Stimulated activated naive CD8-positive, alpha-beta T cell treated with anti-CD3 and anti-CD28 coated beads, Interleukin-15, amount 100 ng/mL, for 72 hours (primary cell): Measurements from ENCODE around the gene VEGFA.

ENCODE experiments used
- ATAC-seq: fragments of 150-1000 bp; cut with Tn5 transposase; 2 replicates; pipeline ENCODE4 v1.10.0; 2021; ENCODE audit warnings: mild to moderate bottlenecking, moderate library complexity
- DNase-seq, 2 donors: peaks; one replicate each; pipeline ENCODE4 v3.0.0; 2021 to 2022
- H3K27ac Mint-ChIP-seq, 2 donors: one replicate each; pipeline ENCODE4 v1.8.0; 2022; ENCODE audit warnings: mild to moderate bottlenecking in 2 of 2, mixed read lengths in 2 of 2, moderate library complexity in 2 of 2
- H3K27me3 Mint-ChIP-seq: one replicate; pipeline ENCODE4 v1.8.0; 2022; ENCODE audit warnings: mixed read lengths
- H3K4me1 Mint-ChIP-seq: one replicate; pipeline ENCODE4 v1.8.0; 2022; ENCODE audit warnings: mild to moderate bottlenecking, mixed read lengths
- H3K4me3 Mint-ChIP-seq, 2 donors: one replicate each; pipeline ENCODE4 v1.8.0; 2022; ENCODE audit warnings: mild to moderate bottlenecking in 2 of 2, mixed read lengths in 2 of 2, moderate library complexity in 1 of 2
- H3K9me3 Mint-ChIP-seq, 2 donors: one replicate each; pipeline ENCODE4 v1.8.0; 2022; ENCODE audit warnings: mixed read lengths in 2 of 2

The VEGFA gene

GRCh38 chr6:43735642-43736199 lies 34.3 kb upstream of the VEGFA start:
- no peaks in the 10 kb centered on the region for H3K27me3 Mint-ChIP-seq
- ATAC-seq (no peak), DNase-seq (no peak)
- H3K4me3 Mint-ChIP-seq = peak overlapping the region in 1 of 2 donors; percentile 12
- H3K4me1 Mint-ChIP-seq = peaks cover 45% of the 10 kb centered on the region
- H3K9me3 Mint-ChIP-seq = peaks cover 27 to 29% of the 10 kb centered on the region in 2 donors
- peak overlapping the region in 1 of 2 donors; percentile 82 for H3K27ac Mint-ChIP-seq

DNA sequence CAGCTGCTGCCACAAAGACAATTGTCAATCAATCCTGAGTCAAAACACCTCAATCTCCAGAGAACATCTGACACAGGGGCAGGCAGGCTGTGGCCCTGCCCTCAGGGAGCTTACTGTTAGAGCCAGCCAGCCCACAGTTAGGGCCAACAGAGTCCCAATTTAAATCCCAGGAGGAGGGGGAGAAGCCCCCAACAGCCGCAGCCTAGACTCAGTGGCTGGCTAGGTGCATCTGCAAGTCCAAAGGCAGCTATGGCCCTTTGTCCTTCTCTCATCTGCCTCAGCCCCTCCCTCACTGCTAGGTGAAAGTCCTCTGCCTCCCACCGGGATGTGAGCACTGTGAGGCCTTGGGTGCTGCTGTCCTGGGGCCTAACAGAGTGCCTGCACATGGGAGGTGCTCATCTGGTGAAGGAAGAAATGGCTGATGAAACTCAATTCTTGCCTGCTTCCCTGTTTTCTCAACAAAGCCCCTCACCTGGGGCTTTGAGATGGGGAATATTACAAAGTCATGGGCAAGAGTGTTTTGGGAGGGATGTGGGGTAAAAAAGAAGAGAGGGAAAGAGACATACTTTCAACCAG lies 33.7 kb upstream of the VEGFA start:
- no peaks in the 10 kb centered on the region for H3K27me3 Mint-ChIP-seq
- H3K4me3 Mint-ChIP-seq = no peak overlapping the region
- DNase-seq = no peak
- H3K9me3 Mint-ChIP-seq = peaks cover 21 to 23% of the 10 kb centered on the region in 2 donors
- H3K4me1 Mint-ChIP-seq = peaks cover 48% of the 10 kb centered on the region
- ATAC-seq = no peak
- peak overlapping the region; percentile 19 to 52 for H3K27ac Mint-ChIP-seq

- no peaks in the 10 kb centered on the region for H3K27me3 Mint-ChIP-seq
- peaks cover 48% of the 10 kb centered on the region for H3K4me1 Mint-ChIP-seq
- DNase-seq (no peak), ATAC-seq (no peak)
- H3K27ac Mint-ChIP-seq = peak overlapping the region; percentile 41 to 60
- H3K9me3 Mint-ChIP-seq = peaks cover 16 to 17% of the 10 kb centered on the region in 2 donors
- H3K4me3 Mint-ChIP-seq = no peak overlapping the region
Observed at GRCh38 chr6:43736844-43737243, 33.2 kb upstream of the VEGFA start.

- H3K4me3 Mint-ChIP-seq = peak overlapping the region; percentile 17 to 40
- H3K9me3 Mint-ChIP-seq = peaks cover 10 to 11% of the 10 kb centered on the region in 2 donors
- ATAC-seq (no peak), DNase-seq (no peak)
- peaks cover 48% of the 10 kb centered on the region for H3K4me1 Mint-ChIP-seq
- peaks cover 2% of the 10 kb centered on the region for H3K27me3 Mint-ChIP-seq
- peak overlapping the region; percentile 60 to 73 for H3K27ac Mint-ChIP-seq
Observed at GRCh38 chr6:43737272-43738081, 32.5 kb upstream of the VEGFA start.

GRCh38 chr6:43738267-43738676 lies 31.7 kb upstream of the VEGFA start:
- Mint-ChIP-seq H3K27ac (peak overlapping the region in 1 of 2 donors; percentile 73), H3K4me3 (no peak overlapping the region), H3K9me3 (peaks cover 2 to 3% of the 10 kb centered on the region in 2 donors), H3K4me1 (peaks cover 43% of the 10 kb centered on the region), H3K27me3 (peaks cover 8% of the 10 kb centered on the region)
- DNase-seq (no peak), ATAC-seq (no peak)

DNA sequence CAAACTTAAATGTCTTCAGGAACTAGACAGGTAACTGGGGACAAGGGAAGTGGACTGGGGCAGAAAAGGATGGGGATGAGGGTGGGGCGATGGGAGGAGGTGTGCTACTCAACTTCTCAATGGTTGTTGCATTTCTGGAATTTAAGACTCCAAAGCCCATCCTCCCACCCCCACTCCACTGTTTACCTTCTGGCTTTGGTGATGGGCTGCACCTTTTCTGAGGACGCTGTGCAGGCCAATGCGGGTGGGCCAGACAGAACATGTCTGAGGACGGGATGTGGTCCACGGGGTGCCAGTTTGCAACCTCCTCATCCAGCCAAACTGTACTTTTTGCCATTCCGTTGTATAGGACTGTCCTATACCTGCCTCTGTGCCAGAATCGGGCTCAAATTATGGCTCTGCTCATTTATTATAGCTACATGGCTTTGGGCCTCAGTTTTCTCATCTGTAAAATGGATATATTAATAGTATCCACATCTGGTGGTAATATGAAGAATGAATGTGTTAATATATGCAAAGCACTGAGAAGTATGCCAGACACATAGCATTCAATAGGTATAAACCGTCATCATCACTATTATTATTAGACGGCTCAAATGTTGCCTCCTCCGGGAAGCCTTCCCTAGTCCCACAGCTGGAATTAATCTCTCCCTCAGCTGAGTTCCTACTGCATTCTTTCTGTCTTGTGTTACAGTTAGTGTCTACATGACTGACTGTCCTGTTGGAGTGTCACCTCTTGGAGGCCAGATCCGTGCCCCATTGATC lies 31.0 kb upstream of the VEGFA start:
- H3K27me3 Mint-ChIP-seq = peaks cover 8% of the 10 kb centered on the region
- no peaks in the 10 kb centered on the region for H3K9me3 Mint-ChIP-seq
- H3K27ac Mint-ChIP-seq = no peak overlapping the region

DNA sequence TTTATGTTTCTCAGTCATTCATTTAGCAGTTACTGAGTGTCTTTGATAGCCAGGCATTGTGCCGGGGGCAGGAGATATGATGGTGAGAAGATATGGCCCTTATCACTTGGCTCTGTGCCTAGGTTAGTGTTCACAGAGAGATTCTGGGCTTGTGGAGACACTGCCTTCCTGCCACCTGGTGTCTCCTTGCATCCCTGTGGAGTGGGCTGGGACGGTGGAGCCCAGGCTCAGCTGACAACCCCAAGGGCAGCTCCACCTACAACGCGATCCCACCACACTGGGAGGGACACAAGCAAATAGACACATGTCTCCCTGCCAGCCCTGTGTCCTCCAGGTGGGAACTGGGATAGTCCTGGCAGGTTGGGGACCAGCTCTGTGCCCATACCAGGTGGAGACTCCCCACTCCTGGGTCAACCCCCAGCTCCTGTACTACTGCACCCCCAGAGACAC lies 30.3 kb upstream of the VEGFA start:
- DNase-seq (no peak), ATAC-seq (no peak)
- Mint-ChIP-seq H3K9me3 (no peaks in the 10 kb centered on the region), H3K4me3 (no peak overlapping the region), H3K27ac (no peak overlapping the region), H3K4me1 (peaks cover 29% of the 10 kb centered on the region), H3K27me3 (peaks cover 8% of the 10 kb centered on the region)

More for the DNA sequence above, 31.0 kb upstream of the VEGFA start:
- DNase-seq (no peak), ATAC-seq (no peak)
- H3K4me3 Mint-ChIP-seq = no peak overlapping the region
- H3K4me1 Mint-ChIP-seq = peaks cover 35% of the 10 kb centered on the region

- Mint-ChIP-seq H3K9me3 (no peaks in the 10 kb centered on the region), H3K4me1 (peaks cover 28% of the 10 kb centered on the region), H3K4me3 (no peak overlapping the region), H3K27me3 (peaks cover 8% of the 10 kb centered on the region), H3K27ac (peak overlapping the region in 1 of 2 donors; percentile 70)
- no peak for DNase-seq
- ATAC-seq = no peak
Observed at GRCh38 chr6:43740321-43740960, 29.6 kb upstream of the VEGFA start.

GRCh38 chr6:43740961-43741764 lies 28.8 kb upstream of the VEGFA start:
- Mint-ChIP-seq H3K9me3 (no peaks in the 10 kb centered on the region), H3K4me1 (peaks cover 28% of the 10 kb centered on the region), H3K27me3 (peaks cover 15% of the 10 kb centered on the region), H3K27ac (peak overlapping the region in 1 of 2 donors; percentile 68), H3K4me3 (no peak overlapping the region)
- ATAC-seq (no peak), DNase-seq (no peak)

- ATAC-seq = no peak
- no peak for DNase-seq
- H3K27me3 Mint-ChIP-seq = peaks cover 18% of the 10 kb centered on the region
- H3K4me3 Mint-ChIP-seq = no peak overlapping the region
- peak overlapping the region in 1 of 2 donors; percentile 30 for H3K27ac Mint-ChIP-seq
- H3K9me3 Mint-ChIP-seq = no peaks in the 10 kb centered on the region
- H3K4me1 Mint-ChIP-seq = peaks cover 22% of the 10 kb centered on the region
Observed at GRCh38 chr6:43741829-43742228, 28.2 kb upstream of the VEGFA start.

- DNase-seq = no peak
- H3K27me3 Mint-ChIP-seq = peaks cover 18% of the 10 kb centered on the region
- ATAC-seq = no peak
- H3K4me3 Mint-ChIP-seq = no peak overlapping the region
- H3K9me3 Mint-ChIP-seq = no peaks in the 10 kb centered on the region
- no peak overlapping the region for H3K27ac Mint-ChIP-seq
- peaks cover 19% of the 10 kb centered on the region for H3K4me1 Mint-ChIP-seq
Observed at GRCh38 chr6:43742285-43742684, 27.7 kb upstream of the VEGFA start.

GRCh38 chr6:43742931-43743632 lies 26.9 kb upstream of the VEGFA start:
- no peak for ATAC-seq
- Mint-ChIP-seq H3K4me3 (no peak overlapping the region), H3K9me3 (no peaks in the 10 kb centered on the region), H3K4me1 (peaks cover 11% of the 10 kb centered on the region), H3K27ac (peak overlapping the region; percentile 5 to 63), H3K27me3 (peaks cover 18% of the 10 kb centered on the region)
- DNase-seq = no peak

GRCh38 chr6:43743682-43744381 lies 26.2 kb upstream of the VEGFA start:
- no peak for ATAC-seq
- Mint-ChIP-seq H3K4me3 (no peak overlapping the region), H3K27me3 (peaks cover 18% of the 10 kb centered on the region), H3K27ac (peak overlapping the region; percentile 45 to 63), H3K9me3 (no peaks in the 10 kb centered on the region), H3K4me1 (peaks cover 8% of the 10 kb centered on the region)
- DNase-seq = no peak
